CD4-positive, alpha-beta T cell treated with Interleukin-6 for 4 hours (primary cell): ENCODE measurements around the gene SP110.

Experiments used
- DNase-seq: peaks from one replicate; pipeline ENCODE4 v3.0.0-alpha.2; 2020; ENCODE audit warnings: mixed read lengths

Gene SP110

DNA sequence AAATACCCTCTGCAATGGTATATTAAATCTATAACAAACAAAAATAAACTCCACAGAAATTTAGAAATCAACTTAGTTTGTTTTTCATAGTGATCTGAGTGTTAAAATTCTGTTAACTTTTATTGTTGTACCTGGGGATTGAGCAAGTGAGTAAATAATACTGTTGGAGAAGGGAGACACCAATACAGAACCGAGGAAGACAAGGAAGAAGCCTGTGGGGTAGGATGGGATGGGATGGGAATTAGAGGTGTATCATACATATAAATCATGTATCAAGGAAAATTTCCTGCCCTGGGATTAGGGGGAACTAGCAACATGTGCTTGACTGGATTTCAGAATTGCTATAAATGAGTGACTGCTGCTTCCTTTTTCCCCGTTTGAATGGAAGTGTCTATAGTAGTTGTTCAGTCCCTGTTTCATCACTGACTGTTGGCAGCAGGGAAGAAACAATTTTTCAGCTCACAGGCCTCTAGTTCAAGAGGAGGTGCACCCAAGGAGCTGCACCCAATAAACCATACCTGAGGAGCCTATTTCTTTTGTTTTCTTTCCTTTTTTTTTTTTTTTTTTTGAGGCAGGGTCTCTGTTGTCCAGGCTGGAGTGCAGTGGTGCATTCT, 53.1 kb downstream of the SP110 start:
- DNase-seq = no peak

DNA sequence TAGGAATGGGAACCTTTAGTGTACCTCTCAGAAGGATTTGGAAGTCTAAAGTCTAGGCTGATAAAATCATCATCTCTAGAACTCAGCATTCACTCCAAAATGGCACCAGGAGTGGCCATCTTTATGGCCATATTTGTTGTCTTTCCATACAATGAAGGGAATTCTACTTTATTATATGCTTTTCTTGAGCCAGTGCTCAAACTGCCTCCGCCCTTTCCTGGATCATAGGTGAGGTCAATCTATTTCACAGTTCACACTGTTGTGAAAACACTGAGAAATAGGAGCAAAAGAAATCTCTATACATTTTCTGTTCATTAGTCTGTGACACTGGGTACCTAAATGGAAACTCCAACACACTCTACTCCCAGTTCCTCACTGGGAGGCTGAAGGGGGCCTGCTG, 55.6 kb downstream of the SP110 start:
- no peak for DNase-seq

DNA sequence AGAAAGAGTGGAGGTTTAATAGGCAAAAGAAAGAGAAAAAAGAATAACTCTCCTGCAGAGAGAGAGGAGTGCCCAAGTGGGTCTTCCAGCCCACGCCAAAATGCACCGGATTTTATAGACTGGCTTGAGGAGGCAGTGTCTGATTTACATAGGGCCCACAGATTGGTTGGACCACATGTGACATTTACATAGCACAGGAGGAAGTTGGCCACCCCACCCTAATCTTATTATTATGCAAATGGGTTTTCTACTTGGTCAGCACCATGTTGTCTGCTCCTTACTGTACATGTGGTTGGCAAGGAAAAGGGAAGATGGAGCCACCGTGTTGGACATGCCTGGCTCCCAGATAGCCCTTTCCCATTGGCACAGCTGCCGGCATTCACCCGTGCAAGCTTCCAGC, 56.8 kb downstream of the SP110 start:
- no peak for DNase-seq

DNA sequence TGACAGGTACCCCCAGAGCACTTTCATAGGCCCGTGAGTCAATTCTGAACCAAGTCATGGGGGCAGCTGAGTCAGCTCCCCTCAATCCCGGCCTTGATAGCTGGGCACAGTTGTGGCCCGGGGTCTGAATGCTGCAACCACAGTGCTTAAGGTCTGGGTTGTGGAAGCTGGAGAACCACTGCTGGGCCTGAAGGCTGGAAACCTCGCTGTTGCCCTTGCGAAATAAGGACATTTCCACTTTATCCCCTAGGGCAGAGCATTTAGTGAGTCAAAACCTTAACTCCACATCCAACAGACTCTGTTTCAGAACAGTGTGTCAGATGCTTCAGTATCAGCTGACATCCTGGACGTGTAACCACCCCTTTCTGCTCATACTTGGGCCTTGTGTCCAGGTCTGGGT, 58.6 kb downstream of the SP110 start:
- no peak for DNase-seq

DNA sequence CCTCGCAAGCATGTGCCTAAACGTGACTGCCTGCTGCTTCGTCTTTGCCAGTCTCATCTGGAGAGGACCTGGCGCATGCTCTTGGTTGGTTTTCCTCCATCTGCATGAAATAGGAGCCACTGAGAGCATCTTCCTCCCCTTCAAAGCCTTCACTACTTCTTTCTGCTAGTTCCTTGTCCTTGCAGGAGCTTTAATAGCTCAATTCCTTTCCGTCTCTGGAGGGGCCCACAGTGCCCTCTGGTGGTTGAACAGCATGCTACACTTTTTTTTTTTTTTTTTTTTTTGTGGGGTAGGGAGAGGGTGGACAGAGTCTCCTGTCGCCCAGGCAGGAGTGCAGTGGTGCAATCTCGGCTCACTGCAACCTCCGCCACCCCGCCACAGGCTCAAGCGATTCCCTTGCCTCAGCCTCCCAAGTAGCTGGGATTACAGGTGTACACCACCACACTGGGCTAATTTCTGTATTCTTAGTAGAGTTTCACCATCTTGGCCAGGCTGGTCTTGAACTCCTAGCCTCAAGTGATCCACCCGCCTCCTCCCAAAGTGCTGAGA, 59.6 kb downstream of the SP110 start:
- peak; percentile 62 for DNase-seq

DNA sequence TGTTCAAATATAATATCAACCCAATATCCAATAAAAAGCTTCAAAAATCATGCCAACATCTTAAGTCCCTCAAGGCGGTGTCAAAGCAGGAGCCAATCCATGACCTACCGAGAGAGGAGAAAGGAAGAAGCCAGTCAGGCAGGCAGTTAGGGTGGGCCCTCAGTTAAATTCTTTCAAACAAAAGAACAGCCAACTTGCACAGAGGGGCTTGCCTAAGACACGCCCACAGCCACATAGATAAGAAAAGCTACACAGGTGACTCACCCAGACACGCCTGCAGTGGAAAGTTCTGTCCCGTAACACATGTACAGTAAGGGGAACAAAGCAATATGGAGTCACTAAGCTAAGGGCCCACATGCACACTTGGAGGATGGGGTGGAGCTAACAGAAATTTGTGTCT, 61.3 kb downstream of the SP110 start:
- no peak for DNase-seq

DNA sequence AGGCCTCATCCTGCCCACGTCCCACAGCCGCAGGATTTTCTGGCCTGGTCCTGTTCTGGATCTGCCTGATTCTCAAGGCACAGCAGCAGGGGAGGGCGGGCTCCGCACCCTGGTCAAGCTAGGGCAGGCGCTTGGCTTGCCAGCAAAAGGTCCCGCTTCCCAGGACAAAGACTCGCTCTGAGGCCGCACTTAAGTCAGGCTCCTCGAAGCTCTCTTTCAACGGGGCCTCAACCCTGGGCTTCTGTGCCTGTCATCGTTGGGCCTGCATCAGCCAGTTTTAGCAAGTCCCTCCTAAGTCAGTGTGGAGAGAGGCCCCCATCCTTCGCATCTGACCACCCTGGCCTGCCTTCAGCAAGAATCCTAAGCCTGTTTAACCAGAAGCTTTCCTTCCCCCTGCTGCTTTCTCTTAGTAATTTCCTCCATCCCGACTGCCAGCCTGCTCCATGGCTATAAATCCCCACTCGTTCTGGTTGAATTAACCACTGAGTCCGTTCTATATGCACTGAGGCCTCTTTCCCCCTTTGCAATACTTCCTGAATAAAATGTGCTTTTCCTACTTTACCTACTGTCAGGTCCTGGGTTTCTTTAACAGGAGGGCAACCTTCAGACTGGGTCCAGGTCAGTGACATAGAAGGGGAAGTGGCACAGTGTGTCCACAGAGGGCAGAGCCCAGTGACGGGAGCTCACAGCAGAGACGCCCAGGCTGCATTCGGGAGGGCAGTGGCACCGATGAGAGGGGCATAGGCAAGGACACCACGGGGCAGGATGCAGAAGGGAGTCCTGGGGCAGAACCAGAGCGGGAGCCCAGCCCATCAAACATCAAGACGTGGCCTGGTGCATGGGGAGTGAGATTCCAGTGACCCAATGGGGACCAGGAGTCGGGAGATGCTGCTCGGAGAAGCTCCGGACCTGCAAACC, 62.7 kb downstream of the SP110 start:
- DNase-seq = no peak

DNA sequence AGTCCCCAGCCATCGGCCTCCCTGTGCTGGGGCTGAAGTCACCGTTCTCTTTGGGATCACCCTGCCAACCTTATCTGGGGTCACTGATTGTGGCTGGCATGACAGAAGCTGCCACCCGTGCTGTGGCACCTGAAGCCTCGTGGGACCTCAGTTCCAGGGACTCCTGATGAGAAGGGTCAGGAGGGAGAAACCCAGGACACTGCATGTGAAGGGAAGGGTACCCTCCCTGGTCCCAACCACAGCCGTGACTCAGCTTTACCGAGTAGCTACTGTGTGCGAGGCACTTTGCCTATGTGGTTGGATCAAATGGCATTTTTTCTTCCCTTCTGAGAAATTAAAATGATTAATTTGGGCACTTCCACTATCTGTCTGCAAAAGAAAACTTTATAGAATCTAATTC, 64.4 kb downstream of the SP110 start:
- no peak for DNase-seq

DNA sequence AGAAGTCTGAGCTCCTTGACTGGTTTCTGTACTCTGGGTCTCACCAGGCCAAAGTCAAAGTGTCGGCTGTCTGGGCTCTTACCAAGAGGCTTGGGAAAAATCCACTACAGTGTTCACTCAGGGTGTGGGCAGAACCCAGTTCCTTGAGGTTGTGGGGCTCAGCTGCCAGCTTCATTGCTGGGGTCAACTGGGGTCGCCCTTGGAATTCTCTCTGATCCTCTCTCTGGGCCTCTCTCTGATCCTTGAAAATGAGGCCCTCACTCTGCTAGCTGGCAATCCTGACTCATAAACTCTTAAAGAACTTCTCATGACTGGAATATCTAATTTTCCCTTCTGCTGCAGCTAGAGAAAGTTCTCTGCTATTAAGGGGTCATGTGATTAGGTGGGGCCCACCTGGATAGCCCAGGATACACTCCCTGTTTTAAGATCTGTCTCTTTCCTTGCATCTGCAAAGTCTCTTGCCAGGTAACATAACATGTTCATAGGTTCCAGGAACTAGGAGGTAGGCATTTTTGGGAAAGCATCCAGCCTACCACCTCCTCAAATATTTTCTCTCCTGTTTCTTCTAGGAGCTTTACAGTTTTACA, 66.3 kb downstream of the SP110 start:
- no peak for DNase-seq

DNA sequence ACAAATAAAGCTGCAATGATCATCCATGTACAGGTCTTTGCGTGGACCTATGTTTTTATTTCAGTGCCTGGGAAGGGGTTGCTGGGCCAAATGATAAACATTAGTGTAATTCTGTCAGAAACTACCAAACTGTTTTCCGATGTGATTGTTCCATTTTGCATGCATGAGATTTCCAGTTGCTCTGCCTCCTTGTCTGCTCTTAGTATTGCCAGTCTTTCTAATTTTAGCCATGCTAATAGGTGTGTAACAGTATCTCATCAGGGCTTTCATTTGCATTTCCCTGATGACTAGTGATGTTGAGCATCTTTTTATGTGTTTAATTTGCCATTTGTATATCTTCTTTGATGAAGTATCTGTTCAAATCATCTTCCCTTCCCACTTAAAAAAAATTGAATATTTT, 67.5 kb downstream of the SP110 start:
- no peak for DNase-seq

DNA sequence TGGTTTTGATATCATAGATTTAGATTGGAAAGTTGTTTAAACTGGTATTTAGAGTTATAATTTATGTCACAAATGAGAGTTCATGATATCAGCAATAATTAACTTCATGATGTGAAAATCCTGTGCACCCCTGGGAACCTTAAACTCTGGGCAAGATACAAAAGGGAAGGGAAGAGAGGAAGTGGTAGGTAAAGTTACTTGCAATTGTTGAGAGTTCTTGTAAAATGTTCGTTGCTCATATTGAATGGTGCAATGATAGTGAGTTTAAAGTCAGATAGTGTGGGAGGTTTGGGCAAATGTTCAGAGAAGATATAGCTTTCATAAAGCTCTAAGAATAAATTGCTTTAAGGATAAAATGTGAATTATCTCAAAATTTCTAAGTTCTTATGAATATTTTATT, 75.4 kb downstream of the SP110 start:
- DNase-seq = no peak

DNA sequence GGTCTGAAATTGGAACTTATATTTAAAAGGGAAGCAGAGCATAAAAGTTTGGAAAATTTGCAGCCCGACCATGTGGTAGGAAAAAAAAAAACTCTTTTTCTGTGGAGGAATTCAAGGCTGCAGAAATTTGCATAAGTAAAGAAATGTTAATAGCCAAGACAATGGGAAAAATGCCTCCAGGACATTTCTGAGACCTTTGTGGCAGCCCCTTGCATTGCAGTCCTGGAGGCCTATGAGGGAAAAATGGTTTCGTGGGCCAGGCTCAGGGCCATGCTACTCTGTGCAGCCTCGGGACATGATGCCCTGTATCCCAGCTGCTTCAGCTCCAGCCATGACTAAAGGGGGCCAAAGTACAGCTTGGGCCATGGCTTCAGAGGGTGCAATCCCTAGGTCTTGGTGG, 79.1 kb downstream of the SP110 start:
- DNase-seq = no peak

DNA sequence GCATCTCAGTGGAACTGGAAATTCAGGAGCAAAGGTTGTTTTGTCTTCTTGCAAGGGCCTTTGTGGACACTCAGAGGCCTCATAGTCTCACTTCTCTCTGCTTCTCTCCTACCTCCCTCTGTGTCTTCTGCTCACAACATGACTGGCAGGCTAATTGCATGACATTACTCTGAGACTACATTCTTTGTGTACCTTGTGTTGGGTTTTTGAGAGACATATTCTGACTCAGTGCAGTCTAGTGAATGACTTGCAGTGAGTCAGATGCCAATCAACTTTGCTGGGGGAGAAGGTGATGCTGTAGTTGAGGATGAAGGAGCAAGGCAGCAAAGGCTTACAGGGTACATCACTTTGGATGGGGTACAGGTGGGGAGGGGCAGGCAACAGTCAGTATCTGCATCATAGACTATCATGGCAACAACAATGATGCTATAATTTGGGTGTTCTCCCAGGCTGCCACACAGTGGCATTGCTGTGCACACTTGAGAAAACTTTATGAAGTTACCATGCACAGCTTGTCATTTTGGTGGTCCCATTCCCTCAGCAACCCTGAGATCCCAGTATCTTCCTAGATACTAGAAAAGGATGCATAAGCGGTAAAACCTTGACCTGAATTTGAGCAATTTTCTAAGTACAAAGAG, 81.8 kb downstream of the SP110 start:
- DNase-seq = no peak

DNA sequence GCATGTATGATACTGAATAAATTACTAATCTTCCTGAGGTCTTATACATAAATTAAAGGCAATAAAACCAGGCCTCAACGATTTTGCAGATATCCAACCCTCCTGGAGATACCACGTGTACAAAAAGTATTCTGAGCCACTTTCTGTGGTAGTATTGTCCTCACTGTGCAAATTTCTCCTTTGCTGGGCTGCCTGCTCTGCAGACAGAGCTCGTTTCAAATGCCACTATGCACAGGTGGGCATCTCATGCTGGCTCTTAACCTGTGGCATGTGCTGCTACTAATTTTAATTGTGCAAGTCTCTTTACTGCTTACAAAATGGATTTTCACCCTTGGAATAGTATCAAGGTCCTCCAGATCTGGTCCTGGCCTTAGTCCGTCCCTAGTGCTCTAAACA, 84.7 kb downstream of the SP110 start:
- no peak for DNase-seq

DNA sequence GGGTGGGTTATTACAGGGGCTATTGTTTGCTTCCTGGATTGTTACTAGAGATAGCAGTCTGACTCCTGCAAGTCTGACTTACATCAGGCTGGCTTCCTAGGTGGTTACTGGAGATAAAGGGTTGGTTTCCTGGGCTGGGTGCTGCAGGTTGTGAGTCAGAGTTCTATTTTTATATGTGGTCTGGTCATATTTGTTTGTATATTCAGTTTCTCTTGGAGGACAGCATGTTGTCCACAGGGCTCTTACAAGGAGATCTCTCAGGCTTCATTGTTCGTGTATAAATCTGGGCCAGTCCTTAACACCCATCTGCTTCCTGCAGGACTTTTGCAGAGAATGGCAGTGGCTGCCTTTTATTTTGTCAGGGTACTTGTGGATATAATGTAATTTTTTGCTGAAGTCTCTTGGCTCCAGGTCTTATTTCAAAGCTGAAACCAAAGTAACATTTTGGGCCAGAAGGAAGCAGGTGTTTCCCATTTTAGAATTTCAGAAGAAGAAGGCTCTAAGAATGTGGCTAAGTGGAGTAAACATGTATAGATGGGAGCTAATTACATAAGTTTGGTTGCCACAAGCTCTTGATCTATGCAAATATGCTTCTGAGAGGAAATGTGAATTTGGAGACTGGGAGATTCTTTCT, 85.2 kb downstream of the SP110 start:
- no peak for DNase-seq

DNA sequence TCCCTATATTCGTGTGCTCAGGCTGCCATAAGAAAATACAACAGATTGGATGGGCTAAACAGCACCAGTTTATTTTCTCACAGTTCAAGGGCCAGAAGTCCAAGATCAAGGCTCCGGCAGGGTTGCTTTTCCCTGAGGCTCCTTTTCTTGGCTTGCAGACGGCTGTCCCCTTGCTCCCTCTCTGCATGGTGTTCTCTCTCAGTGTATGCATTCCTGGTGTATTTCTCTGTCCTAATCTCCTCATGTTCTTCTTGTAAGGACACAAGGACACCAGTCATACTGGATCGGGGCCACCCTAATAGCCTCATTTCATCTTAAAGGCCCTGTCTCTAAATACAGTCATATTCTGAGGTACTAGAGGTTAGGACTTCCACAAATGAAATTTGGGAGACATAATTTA, 88.4 kb downstream of the SP110 start:
- no peak for DNase-seq

DNA sequence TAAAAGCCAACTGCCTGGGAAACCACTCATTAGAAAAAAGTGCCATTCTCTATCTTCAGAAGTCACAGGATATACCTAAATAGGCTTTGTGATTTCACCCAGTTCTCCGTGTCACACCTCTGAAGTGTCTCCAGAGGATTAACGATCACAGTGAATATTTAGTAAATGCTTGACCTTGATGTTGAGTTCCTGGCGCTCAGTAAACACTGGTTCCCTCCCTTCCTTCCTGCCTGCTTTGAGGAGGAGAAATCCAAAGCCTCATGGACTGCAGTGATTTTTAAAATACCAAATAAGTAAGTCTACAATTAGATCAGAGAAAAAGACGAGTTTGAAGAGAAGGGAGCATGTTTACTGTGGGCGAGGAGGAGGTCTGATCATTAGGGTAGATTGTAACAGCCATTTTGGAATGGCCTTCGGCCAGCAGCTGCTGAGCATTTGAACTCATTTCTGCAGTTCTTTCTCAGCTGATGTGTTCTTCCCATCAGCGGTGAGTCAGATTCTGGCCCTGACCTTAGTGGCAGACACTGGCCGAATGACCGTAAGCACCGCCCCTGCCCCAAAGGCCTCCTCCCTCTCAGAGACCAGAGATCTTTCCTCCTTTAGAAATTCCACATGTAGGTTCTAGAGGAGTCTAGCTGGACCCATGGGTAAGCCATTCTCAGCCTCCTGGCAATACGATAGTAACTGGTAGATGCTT, 89.0 kb downstream of the SP110 start:
- DNase-seq = no peak

DNA sequence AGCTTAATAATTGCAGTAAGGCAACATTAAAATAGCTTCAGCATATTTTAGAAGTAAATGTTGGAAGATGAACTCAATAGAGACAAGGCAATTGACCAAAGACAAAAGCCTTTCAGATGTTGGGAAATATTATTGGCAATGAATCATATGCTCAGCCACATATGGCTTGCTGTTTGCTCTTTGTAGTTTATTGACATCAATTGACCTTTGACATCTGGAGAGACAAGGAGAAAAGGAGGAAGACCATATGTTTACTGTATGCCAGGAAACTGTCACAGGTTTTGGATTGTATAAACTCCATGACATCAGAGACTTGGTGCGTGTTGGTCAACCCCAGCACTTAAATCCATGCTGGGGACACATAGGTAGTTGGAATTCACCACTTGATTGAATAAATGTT, 90.4 kb downstream of the SP110 start:
- DNase-seq = no peak

DNA sequence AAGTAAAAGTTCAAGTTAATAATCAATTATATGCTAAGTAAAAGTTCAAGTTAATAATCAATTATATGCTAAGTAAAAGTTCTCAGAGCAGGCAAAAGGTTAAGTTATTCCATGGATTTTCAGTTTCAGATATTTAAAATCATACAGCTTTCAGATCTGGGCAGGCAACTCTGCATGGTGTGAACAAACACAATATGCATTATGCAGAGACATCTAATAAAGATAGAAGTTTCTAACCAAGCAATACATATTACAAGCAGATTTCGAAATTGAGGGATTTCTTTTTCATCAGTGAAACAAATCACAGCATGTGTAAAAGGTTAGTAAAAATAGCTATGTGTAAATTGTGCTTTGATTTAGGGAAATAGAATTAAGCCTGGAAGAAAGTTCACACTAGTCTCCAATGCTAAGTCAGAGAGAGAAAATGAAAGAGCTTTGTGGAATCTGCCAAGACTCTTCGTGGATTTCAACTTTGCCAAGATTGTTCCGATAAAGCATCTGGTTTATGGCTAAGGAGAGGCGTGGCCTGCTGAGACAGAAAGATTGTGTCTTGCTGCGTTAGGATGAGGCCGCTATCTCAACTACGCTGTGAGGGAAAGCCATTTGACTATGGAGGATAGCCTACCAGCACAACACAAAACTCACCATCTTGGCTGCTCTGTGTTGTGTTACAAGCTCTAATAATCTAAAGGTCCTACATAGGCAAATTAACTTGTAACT, 91.0 kb downstream of the SP110 start:
- no peak for DNase-seq

DNA sequence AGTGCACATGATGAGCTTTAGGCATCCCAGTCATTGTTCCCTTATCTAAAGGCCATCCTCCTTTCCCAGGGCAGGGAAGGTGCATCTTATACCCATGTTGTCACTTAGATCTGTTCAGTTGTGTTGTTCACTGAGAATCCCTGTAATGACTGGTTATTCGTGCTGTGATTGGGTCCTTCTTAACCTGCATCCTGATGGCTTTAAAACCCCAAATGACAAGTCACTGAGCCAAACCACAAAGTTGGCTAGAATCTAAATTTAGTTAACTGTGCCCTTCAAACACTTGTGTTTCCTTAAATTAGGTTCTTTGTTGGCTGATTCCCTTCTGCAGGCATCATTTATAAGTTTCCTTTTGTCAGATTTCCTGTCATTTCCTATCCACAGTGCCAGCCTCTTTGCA, 92.6 kb downstream of the SP110 start:
- DNase-seq = no peak

DNA sequence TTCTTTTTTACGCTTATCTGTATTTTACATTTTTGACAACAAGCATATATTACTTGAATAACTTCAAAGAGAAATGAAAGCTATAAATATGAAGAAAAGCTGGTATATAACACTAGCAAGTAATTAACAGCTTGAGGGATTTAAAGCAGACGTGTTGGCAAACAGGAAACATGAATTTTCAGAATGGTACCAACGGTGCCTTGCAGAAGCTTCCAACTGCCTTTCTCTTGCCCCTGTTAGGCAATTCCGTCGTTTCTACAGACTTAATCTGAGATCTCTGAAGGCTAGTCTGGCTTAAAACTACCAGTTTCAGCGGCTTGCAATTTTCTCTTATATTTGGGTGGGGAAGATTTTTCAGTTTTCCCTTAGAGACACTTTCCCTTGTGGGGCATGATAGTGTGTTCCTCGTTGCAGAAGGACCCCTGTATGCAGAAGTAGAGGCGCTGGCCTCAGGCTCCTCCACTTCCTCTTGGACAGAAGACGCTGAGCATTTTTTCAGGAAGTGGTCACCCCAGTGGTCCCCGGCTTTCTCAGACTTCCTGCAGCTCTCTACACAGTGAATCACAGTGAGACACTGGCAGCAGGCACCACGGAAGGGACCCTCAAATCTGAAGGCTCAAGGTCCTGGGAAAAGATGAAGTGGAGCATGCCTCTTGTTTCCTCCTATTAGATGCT, 94.9 kb downstream of the SP110 start:
- DNase-seq = no peak
